Stimulated activated CD8-positive, alpha-beta memory T cell treated with anti-CD3 and anti-CD28 coated beads, Interleukin-7, amount 100 ng/mL, for 4 hours (primary cell): ENCODE results near the gene LGALS1.
"Not testable (repeated sequence)": the region's sequence is repeated elsewhere in the genome, so short reads cannot be mapped to it uniquely, and the experiment has no call there.

Source experiments
- DNase-seq, 2 donors: peaks; one replicate each; pipeline ENCODE4 v3.0.0-alpha.2; 2020; ENCODE audit warnings: low read depth in 2 of 2

Gene LGALS1

DNA sequence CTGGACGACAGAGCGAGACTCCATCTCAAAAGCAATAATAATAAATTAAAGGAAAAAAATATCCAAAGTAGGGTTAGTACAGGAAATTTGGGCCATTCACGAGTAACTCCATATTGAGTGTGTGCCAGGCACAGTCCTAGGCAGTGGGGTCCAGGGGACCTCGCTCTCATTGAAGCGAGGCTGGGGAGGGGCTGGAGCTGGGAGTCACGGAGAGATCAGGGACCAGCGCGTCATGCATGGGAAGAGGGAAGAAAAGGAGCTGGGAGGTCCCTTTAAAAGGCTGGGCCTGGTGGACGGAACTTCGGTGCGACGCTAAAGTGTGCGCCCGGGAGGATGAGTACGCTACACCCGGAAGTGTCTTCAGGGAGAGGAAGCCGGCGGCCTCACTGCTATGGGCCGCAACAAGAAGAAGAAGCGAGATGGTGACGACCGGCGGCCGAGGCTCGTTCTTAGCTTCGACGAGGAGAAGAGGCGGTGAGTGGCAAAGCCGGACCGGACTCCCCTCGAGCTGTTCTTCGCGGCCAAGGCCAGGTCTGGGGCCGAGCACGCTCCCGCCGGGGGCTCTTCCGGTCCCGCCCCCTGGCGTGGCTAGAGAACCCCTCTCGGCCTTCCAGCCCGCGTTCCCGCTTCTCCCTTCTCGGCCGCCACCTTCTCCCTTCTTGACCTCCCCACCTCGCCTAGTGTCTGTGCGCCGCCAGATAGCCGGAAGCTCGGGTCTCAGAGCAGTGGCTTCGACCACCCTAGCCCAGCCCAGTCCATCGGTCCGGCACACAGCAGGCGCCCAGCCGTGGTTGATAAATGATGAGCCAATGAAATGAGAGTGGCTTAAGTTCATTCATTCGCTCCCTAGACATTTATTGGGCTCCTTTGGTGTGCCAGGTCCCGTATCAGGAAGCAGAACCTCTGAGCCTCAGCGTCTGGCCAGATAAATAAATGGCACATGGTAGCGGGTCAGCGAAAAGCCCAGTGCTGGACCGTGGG is 10.9 kb downstream of the LGALS1 start, which contains the start of gene NOL12:
Gene NOL12, plus strand, starts transcription at position 342 of the 981 bp plus-strand sequence. Its CDS starts 50 bp downstream, at position 392.
- DNase-seq: peak; percentile 63 to 67

DNA sequence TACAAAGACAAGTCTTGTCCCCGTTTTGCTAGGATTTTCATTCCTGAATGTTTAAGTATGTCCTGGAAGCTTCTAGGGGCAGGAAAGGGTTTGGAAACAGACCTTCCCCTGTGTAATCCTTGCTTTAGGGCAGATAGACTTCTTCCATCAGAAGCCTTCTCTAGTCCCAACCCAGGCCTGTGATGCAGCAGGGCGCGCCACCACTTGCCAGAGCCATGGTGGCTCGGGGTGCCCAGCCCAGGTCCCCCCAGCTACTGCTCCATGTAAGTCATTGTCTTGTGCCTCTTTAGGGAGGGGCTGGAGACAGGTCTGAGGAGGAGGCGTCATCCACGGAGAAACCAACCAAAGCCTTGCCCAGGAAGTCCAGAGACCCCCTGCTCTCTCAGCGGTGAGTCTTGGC is 15.0 kb downstream of the LGALS1 start:
- no peak for DNase-seq

DNA sequence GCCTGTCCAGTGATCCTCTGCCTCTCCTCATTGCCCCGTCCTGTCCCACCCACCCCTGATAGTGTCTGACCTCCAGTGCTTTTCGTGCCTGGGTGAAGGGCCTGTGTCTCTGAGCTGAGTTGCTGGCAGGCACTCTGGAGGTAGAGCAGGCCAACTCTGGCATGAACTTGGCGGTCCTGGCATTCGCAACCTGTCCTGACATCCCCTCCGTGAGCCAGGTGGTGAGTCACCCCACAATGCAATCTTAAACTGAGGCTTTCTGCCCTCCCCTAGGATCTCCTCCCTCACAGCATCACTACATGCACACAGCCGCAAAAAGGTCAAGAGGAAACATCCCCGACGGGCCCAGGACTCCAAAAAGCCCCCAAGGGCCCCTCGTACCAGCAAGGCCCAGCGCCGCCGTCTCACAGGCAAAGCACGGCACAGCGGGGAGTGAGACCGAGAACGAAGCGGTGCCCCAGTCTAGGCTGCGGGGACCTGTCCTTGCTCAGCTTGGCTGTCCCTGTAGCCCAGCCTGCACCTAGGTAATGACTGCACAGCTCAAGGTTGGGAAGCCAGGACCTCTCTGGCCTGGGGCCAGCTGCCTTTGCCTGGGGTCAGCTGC is 15.6 kb downstream of the LGALS1 start:
- DNase-seq: no peak

DNA sequence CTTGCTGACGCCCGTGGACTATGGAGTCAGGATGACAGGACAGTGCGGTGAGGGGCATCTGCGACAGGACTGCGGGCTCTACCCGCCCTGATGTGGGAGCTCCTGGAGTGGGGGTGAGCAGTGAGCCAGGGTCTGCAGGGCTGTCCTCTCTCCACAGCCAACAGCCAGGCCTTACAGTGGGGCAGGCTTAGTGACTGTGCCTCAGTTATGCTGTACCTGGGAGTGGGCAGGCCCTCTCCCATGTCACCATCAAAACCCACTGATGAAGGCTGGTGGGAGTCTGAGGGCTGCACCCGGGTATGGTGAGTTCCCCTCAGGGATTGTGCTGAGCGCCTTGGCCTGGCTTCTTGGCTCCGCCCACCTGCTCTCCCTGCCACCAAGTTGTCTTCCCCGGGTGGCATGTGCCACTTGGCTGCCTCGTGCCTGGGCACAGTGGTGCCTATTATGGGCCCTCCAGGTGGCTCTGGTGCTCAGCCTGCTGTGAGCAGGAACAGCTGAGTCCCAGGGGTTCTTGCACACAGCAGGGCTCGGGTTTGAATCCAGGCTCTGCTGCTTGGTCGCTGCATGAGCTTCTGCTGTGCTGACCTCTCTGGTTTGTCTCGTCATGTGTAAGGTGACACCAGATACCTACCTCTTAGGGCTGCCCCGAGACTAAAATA is 17.3 kb downstream of the LGALS1 start:
- DNase-seq: no peak

DNA sequence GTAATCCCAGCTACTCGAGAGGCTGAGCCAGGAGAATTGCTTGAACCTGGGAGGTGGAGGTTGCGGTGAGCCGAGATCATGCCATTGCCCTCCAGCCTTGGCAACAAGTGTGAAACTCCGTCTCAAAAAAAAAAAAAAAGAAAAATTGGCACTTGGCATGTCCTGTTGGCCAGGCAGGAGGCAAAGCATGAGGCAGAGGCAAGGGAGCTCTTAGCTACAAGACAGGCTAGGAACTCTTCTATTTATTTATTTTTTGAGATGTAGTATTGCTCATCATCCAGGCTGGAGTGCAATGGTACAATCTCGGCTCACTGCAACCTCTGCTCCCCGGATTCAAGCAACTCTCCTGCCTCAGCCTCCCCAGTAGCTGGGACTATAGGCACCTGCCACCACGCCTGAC is 18.7 kb downstream of the LGALS1 start:
- DNase-seq: not testable (repeated sequence)

DNA sequence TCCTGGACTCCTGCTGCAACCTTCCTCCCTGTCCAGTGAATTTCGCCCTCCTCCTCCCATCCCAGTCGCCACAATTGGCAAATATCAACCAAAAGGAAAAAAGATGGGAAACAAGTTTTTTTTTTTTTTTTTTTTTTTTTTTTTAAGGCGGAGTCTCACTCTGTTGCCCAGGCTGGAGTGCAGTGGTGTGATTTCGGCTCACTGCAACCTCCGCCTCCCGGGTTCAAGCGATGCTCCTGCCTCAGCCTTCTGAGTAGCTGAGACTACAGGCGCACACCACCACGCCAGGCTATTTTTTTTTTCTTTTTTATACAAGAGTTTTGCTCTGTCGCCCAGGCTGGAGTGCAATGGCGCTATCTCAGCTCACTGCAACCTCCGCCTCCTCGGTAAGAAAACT is 20.8 kb downstream of the LGALS1 start:
- not testable (repeated sequence) for DNase-seq

DNA sequence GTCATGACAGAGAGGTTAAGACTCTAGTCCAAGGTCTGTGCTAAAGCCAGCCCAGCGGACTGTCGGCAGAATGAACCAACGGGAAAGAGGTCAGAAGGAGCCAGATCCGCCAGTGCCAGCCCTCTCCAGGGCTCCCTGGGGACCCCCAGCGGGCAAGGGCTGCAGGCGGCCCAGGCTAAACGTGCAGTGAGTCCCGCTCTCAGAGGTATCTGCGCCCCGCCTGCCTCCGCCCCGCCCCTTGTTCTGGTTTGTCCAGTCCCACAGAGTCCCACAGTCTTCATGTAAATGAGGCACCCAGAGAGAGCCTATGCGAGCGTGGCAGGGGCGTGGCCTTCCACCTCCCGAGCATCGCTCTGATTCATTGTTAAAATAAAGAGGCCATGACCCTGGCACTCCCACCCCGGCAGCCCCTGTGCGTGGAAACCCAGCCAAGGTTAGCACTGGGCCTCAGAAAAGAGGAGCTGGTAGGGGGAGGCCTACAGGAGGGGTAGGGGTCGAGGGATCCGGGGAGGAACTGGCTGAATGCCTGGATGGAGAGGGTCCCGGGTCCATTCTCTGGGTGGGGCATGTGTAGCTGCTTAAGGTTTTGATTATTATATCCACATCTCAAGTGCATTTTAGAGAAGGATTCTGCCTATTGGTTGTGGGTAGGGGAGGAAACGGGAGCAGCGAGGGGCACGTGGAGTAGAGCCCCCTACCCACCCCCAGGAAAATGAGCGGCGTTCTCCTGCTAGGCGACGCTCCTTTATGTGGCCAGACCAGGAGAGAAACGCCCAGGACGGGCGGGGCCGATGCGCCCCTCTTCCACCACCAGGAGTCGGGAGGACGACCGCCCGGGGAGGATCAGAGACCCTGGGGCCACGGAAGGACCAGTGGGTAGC is 21.5 kb downstream of the LGALS1 start, which contains the start of gene TRIOBP:
Gene TRIOBP, plus strand, starts transcription at position 392 of the 881 bp plus-strand sequence. CDS start 4,318 bp downstream, outside the sequence.
- peak; percentile 73 to 78 for DNase-seq

DNA sequence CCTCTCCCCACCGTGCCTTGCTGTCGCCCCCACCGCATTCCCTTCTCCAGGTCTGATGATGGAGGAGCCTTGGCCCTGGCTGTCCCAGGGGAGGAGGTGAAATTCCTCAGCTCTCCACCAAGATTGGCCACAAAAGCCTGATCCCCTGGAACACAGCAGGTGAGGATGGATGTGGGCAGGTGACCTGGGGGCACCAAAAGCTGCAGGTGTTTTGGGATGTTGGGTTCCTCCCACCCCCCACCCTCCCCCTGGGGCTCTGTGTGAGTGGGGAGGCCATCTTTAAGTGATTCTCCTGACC is 22.1 kb downstream of the LGALS1 start:
- no peak for DNase-seq

DNA sequence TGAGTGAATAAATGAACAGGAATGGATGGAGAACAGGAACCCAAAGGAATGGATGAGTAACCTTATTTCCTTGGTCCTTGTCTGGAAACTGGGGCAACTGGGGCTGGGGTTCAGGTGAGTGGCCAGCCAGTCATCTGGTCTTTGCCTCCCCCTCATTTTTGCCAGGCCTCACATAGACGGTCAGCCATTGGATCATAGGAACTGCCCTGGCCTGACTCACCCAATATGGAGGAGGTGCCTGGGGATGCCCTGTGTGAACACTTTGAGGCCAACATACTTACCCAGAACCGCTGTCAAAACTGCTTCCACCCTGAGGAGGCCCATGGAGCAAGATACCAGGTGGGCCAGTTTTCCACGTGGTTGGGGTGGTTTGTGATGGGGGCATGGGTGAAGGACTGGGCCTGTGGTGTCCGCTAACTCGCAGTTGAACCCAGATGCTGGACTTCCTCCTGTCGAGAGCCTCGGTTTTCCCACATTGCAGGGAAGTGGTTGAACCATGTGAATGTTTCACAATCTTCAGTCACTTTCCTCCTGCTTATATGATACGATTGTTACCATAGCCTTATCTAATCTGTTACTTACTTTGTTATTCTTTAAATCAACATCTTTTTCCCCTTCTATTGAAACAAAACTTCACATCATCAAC is 25.8 kb downstream of the LGALS1 start:
- DNase-seq: no peak

DNA sequence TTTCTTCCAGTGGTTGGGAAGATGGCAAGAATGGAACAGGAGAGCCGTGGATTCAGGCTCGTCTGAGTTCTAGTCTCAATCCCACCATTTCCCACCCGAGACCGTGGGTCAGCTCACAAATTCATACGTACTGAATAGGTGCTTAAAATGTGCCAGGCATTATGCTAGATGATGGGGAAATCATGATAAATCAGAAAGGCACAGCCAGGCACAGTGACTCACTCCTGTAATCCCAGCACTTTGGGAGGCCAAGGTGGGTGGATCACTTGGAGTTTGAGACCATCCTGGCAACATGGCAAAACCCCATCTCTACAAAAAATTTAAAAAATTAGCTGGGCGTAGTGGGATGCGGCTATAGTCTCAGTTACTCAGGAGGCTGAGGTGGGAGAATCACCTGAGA is 28.5 kb downstream of the LGALS1 start:
- DNase-seq: no peak

DNA sequence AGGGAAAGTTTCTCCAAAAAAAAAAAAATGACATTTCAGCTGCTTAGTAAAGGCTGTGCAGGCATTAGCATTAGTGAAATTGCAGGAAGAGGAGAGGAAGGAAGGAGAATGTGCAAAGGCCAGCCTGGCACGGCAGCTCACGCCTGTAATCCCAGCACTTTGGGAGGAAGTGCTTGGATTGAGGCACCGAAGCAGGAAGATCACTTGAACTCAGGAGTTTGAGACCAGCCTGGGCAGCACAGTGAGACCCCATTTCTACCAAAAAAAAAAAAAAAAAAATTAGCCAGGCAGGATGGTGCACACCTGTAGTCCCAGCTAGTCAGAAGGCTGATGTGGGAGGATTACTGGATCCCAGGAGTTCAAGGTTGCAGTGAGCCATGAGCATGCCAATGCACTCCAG is 29.2 kb downstream of the LGALS1 start:
- DNase-seq: no peak

DNA sequence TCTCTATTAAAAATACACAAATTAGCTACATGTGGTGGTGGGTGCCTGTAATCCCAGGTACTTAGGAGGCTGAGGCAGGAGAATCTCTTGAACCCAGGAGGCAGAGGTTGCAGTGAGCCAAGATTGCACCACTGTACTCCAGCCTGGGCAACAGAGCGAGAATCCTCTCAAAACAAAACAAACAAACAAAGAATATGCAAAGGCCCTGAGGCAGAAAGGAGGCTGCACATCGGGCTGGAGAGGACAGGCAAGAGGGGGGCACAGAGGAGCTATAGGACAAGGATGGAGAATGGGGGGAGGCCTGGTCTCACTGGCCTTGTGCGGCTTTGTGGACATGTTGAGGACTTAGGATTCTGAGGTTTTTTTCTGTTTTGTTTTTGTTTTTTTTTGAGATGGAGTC is 29.8 kb downstream of the LGALS1 start:
- DNase-seq: no peak

DNA sequence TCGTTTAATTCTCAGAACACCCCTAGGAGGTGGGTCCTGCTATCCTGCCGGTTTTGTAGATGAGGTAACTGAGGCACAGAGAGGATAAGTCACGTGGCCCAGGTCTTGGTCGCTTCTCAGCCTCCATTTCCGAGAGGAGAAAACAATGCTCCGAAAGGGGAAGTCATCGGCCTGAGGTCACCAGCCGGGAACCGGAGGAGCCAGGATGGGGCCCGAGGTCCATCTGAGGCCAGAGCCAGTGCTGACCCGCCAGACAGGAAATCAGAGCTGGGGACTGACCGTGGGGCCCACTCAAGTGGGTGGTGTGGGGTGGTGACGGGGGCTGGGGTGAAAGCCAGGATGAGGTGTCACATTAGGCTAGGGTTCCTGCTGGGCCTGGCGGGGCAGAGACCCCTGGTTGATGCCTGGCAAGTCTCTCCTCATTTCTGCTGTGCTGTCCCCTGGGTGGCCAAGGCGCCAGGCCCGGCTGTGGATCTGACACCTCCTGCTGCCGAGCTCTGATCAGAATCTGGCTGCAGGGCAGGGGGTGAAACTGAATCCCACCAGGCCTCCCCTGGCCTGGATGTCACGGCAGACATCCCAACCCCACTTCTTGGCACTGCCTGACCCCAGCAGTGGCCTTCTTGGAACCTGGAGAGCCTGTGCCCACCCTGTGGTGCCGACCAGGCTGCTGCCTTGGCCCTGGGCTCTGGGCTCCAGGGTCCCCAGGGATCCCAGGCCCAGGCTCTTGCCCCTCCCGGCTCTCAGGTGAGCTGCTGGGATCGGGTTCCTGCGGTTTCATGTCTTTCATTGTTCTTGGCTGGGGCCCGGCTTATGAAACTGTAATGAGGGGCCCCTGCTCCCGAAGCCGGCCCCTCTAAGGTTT is 33.4 kb downstream of the LGALS1 start:
- no peak for DNase-seq

DNA sequence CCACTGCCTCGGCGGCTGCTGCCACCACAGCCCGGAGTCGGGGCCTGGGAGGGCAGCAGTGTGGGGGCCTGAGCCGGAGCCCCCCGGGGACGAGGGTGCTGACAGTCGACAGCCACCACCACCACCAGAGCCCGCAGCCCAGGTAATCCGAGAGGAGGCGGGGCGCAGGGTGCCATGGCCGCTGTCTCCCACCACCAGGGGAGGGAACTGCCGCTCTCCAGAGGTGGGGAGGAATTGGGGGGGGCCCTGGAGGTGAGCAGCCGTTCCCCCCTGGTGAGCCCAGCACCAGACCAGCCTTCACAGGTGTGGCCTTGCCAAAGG is 34.0 kb downstream of the LGALS1 start:
- no peak for DNase-seq

DNA sequence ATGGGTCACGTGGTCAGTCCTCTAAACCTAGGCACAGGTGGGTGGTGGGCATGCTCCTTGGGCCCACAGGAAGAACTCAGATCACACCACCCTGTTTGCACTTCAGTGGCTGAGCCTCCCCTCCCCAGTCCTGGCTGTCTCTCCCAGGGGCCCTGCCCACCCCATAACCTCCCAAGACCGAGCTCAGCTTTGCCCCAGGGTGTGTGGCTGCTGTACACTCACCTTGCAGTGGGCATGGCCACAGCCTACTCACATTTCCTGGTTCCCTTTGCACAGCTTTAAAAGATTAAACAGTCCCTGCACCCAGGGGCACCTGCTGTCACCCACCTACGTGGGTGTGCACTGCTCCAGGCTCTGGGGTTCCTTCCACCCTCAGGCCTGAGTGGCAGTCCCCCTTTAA is 35.2 kb downstream of the LGALS1 start:
- DNase-seq: no peak

DNA sequence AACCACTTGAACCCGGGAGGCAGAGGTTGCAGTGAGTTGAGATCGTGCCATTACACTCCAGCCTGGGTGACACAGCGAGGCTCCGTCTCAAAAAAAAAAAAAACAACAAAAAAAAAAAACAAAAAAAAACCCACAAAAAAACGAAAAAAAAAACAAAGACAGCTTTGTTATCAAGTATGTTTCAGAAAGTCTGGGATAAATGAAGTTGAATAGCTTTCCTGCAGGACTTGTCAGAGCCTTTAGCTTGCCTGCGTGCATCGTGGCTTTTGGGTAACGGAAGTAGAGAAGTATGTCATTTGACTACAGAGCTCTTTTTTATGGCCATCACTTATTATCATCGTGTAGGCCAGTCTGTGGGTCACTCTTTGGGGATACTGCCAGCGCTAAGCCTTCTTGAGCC is 36.1 kb downstream of the LGALS1 start:
- DNase-seq: no peak

DNA sequence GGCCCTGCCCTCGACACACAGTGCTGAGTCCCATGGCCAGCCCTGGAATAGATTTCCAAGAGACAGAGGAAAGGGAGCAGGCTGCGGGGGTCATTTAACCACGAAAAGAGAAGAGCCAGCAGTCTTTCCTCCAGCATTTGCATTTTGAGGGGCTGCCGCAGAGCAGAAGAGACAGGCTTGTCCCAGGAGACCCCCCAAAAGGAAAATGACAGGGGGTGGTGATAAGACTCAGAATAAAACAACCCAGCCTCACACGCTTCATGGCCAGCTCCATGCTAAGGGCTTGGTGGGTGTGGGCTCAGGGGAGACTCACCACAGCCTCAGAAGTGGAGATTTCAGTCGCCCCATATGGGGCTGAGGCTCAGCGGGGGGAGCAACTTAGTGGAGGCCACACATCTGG is 38.3 kb downstream of the LGALS1 start:
- DNase-seq: no peak

DNA sequence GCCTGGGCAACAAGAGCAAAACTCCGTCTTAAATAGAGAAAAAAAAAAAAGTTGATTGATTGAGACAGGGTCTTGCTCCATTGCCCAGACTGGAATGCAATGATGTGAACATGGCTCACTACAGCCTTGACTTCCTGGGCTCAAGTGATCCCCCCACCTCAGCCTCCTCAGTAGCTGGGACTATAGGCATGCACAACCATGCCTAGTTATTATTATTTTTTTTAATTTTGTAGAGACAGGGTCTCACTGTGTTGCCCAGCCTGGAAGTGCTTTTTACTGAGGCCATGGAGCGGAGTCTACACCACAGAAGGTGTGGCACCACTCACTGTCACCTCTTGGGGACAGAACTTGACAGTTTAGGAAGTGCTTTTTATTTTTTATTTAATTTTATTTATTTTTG is 39.2 kb downstream of the LGALS1 start:
- no peak for DNase-seq

DNA sequence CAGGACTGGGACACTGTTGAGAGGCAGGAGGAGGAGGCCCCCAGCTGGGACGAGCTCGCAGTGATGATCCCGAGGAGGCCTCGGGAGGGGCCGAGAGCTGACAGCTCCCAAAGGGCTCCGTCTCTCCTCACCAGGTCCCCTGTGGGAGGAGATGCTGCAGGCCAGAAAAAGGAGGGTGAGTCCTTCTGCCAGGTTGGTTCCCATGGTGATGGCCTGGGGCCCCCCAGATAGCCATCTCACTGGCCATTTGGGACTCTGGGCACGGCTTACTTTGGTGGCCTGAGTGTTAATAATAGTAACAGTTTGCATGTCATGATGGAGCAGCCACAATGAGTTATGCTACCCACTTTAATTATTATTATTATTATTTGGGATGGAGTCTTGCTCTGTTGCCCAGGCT is 40.3 kb downstream of the LGALS1 start:
- DNase-seq: no peak

DNA sequence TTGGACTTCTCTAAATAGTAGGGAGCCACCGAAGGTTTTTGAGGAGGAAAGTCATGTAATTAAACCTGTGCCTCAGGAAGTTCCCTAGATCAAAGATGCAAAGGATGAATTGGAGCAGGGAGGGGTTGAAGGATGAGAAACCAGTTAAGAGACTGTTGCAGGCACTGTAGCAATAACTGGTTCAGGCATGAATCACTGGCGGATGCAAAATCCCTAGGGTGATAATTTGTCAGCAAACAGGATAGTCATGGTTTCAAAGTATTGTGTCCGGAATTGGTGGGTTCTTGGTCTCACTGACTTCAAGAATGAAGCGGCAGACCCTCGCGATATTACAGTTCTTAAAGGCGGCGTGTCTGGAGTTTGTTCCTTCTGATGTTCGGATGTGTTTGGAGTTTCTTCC is 41.3 kb downstream of the LGALS1 start:
- no peak for DNase-seq
